Activated T-cell treated with anti-CD3 and anti-CD28 coated beads, Interleukin-2, amount 50 U/mL, for 24 hours (primary cell): ENCODE measurements around the gene ASTN1.

Experiments used
- DNase-seq: peaks from one replicate; pipeline ENCODE4 v3.0.0-alpha.2; 2020
- H3K27ac Mint-ChIP-seq: 2 replicates; pipeline ENCODE4 v1.8.0; 2020; ENCODE audit warnings: mild to moderate bottlenecking, mixed read lengths
- H3K27me3 Mint-ChIP-seq: 2 replicates; pipeline ENCODE4 v1.8.0; 2020; ENCODE audit warnings: mixed read lengths
- H3K36me3 Mint-ChIP-seq: 2 replicates; pipeline ENCODE4 v1.8.0; 2020; ENCODE audit warnings: low read depth, mixed read lengths
- H3K4me1 Mint-ChIP-seq: 2 replicates; pipeline ENCODE4 v1.8.0; 2020; ENCODE audit warnings: low read depth, mixed read lengths
- H3K4me3 Mint-ChIP-seq: 2 replicates; pipeline ENCODE4 v1.8.0; 2020; ENCODE audit warnings: mild to moderate bottlenecking, moderate library complexity, mixed read lengths
- H3K9me3 Mint-ChIP-seq: 2 replicates; pipeline ENCODE4 v1.8.0; 2020; ENCODE audit warnings: mixed read lengths

ASTN1 gene

GRCh38 chr1:176939993-176940392 lies 224.5 kb downstream of the ASTN1 start:
- H3K9me3 Mint-ChIP-seq, result peaks cover 7% of the 10 kb centered on the region
- H3K36me3 Mint-ChIP-seq, result no peaks in the 10 kb centered on the region
- no peak overlapping the region for H3K4me3 Mint-ChIP-seq
- no peak overlapping the region for H3K27ac Mint-ChIP-seq
- H3K27me3 Mint-ChIP-seq, result peaks cover 3% of the 10 kb centered on the region
- no peak for DNase-seq
- H3K4me1 Mint-ChIP-seq, result no peaks in the 10 kb centered on the region

GRCh38 chr1:176938375-176938774 lies 226.1 kb downstream of the ASTN1 start:
- no peaks in the 10 kb centered on the region for H3K27me3 Mint-ChIP-seq
- H3K4me3 Mint-ChIP-seq, result no peak overlapping the region
- H3K27ac Mint-ChIP-seq, result no peak overlapping the region
- no peaks in the 10 kb centered on the region for H3K4me1 Mint-ChIP-seq
- DNase-seq, result no peak
- H3K9me3 Mint-ChIP-seq, result peaks cover 7% of the 10 kb centered on the region
- no peaks in the 10 kb centered on the region for H3K36me3 Mint-ChIP-seq

- no peaks in the 10 kb centered on the region for H3K27me3 Mint-ChIP-seq
Observed at GRCh38 chr1:176934370-176934769, 230.1 kb downstream of the ASTN1 start.

GRCh38 chr1:176932114-176933104 lies 232.1 kb downstream of the ASTN1 start:
- Mint-ChIP-seq H3K27ac (no peak overlapping the region), H3K4me1 (no peaks in the 10 kb centered on the region), H3K36me3 (no peaks in the 10 kb centered on the region), H3K9me3 (peaks cover 4% of the 10 kb centered on the region), H3K4me3 (no peak overlapping the region), H3K27me3 (no peaks in the 10 kb centered on the region)
- DNase-seq, result no peak

More at GRCh38 chr1:176934370-176934769, 230.1 kb downstream of the ASTN1 start:
- DNase-seq, result no peak
- no peaks in the 10 kb centered on the region for H3K36me3 Mint-ChIP-seq
- H3K4me1 Mint-ChIP-seq, result no peaks in the 10 kb centered on the region
- H3K27ac Mint-ChIP-seq, result no peak overlapping the region
- no peak overlapping the region for H3K4me3 Mint-ChIP-seq
- H3K9me3 Mint-ChIP-seq, result peaks cover 7% of the 10 kb centered on the region

DNA sequence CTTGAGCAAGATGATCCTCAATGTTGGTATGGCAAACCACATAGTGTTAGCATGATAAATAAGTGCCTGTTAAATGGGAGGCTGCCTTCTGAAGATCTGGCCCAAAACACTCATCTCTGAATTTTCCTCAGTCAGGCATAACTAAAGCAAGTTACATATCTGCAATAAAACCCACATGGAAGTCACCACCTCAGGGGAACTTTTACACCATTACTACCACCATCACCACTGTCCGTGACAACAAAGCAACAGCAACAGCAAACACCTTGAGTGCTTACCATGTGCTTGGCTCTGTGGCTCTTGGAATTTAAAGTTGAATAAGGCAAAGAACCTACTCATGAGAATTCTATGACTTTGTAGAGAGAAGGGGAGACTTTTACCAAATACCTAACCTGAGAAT lies 233.0 kb downstream of the ASTN1 start:
- H3K4me1 Mint-ChIP-seq, result no peaks in the 10 kb centered on the region
- no peaks in the 10 kb centered on the region for H3K27me3 Mint-ChIP-seq
- DNase-seq, result no peak
- no peak overlapping the region for H3K4me3 Mint-ChIP-seq
- H3K27ac Mint-ChIP-seq, result no peak overlapping the region
- H3K36me3 Mint-ChIP-seq, result no peaks in the 10 kb centered on the region
- peaks cover 4% of the 10 kb centered on the region for H3K9me3 Mint-ChIP-seq

DNA sequence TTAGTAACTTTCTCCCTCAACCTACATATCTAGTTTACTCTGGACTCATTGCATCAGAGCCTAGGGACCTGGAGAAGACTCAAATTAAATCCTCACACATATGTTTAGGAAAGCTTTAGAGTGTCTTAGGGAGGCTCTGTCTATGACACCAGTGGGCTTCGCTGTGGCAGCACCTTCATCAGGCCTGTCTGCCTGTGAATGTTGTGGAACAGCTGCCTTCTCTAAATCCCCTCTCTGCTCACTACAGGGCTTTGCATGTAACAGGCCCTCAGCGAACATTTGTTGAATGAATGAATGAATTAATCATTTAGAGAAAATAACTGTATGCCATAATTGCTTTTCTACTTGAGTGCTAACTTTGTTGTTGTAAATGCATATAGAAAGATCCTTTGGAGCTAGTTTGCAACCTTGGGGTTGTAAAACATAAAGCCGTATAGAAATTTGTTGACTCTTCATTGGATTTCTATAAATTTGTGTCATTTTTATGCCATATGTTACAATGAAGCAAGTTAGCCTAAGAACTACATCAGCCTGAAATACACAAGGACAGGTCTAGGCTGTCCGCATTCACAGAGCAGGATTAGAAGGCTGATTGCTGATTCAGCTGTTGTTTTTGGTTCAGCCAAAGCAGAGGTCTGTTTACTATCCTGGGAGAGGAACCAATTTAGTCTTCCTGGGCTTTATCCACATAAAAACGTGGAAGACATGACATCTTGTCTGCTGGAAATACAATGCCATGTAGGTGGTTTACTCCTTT lies 238.0 kb downstream of the ASTN1 start:
- H3K27ac Mint-ChIP-seq, result no peak overlapping the region
- no peaks in the 10 kb centered on the region for H3K4me1 Mint-ChIP-seq
- H3K4me3 Mint-ChIP-seq, result no peak overlapping the region
- peaks cover 4% of the 10 kb centered on the region for H3K9me3 Mint-ChIP-seq
- no peaks in the 10 kb centered on the region for H3K36me3 Mint-ChIP-seq
- no peak for DNase-seq
- no peaks in the 10 kb centered on the region for H3K27me3 Mint-ChIP-seq

DNA sequence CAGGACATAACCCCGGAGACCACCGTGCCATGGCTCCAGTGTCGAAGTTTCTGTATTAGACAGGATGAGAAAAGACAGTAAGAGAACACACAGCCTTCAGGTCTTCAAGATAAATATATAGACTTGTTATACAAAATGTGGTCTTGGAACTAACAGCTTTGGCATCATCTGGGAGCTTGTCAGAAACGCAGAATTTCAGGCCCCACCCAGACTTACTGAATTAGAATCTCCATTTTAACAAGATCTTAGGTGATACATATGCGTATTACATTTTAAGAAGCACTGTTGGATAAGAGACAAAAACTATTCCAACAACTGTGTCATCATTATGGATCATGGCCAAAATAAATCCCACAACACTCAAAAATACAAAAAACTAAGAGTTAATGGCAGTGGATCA lies 239.3 kb downstream of the ASTN1 start:
- no peaks in the 10 kb centered on the region for H3K4me1 Mint-ChIP-seq
- DNase-seq, result no peak
- H3K9me3 Mint-ChIP-seq, result no peaks in the 10 kb centered on the region
- no peaks in the 10 kb centered on the region for H3K36me3 Mint-ChIP-seq
- no peak overlapping the region for H3K4me3 Mint-ChIP-seq
- H3K27ac Mint-ChIP-seq, result no peak overlapping the region
- H3K27me3 Mint-ChIP-seq, result no peaks in the 10 kb centered on the region

GRCh38 chr1:176923283-176923682 lies 241.2 kb downstream of the ASTN1 start:
- Mint-ChIP-seq H3K9me3 (no peaks in the 10 kb centered on the region), H3K27me3 (no peaks in the 10 kb centered on the region), H3K4me3 (no peak overlapping the region), H3K27ac (no peak overlapping the region), H3K36me3 (no peaks in the 10 kb centered on the region), H3K4me1 (no peaks in the 10 kb centered on the region)
- no peak for DNase-seq

DNA sequence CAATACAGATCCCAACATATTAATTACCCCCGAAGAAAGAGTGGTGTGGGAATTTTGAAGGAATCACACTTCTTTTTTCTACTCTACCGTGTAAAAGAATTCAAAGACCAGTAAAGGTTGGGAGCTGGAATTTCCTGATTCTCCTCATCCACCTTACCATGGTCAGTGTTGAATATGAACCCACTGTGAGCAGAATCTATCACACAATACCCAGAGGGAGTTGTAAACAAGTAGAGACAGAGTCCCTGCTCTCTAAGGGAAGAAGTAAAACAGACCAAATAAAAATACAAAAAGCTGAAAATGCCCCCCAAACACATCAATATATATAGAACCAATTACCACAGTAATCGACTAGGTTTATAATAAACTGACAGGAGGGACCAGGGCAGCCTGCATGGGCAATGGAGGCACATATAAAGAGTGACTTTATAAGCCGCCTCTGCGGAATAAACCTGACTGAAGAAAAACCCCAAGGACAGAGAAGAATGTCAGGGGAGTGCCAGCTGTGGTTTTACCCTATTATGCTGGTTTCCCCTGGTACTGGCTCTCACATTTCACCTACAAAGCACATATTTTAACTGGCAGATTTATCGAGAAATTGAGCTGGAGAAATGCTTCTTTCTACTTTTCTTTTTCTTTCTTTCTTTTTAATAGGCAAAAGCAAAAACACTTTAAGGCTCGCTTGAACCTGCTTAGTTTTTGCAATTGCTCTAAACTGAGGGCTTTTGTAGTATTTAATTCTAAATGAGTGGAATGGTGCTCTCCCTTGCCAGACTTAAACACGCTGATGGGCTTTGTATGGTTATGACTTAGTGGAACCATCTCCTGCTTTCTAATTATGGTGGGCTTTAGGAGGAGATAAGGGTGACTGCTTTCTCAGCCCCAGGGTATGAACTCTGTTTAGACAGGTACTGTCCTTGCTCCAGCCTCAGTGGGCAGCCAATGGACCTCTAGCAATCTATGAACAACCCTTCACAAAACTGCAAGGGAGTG lies 244.8 kb downstream of the ASTN1 start:
- no peak for DNase-seq
- no peaks in the 10 kb centered on the region for H3K27me3 Mint-ChIP-seq
- no peaks in the 10 kb centered on the region for H3K9me3 Mint-ChIP-seq
- H3K27ac Mint-ChIP-seq, result no peak overlapping the region
- H3K4me3 Mint-ChIP-seq, result no peak overlapping the region
- H3K36me3 Mint-ChIP-seq, result no peaks in the 10 kb centered on the region
- H3K4me1 Mint-ChIP-seq, result no peaks in the 10 kb centered on the region

DNA sequence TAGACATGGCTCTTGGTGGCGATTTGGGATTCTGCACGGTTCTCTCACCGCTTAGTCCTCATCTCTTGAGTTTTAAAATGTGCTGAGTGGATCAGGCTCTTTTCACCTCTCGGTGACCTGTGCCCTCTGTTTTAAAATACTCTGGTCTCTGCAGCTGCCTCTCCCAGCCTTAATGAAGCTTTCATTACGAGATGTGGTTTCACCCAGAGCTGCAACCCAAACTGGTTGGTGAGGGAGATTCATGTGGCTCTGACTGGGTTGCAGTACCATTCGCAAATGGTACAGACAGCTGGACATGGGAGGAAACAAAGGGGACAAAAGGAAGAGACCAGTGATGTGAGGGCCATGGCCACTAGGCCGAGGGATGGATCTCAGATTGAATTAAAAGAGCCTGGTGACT lies 258.9 kb downstream of the ASTN1 start:
- no peak overlapping the region for H3K4me3 Mint-ChIP-seq

DNA sequence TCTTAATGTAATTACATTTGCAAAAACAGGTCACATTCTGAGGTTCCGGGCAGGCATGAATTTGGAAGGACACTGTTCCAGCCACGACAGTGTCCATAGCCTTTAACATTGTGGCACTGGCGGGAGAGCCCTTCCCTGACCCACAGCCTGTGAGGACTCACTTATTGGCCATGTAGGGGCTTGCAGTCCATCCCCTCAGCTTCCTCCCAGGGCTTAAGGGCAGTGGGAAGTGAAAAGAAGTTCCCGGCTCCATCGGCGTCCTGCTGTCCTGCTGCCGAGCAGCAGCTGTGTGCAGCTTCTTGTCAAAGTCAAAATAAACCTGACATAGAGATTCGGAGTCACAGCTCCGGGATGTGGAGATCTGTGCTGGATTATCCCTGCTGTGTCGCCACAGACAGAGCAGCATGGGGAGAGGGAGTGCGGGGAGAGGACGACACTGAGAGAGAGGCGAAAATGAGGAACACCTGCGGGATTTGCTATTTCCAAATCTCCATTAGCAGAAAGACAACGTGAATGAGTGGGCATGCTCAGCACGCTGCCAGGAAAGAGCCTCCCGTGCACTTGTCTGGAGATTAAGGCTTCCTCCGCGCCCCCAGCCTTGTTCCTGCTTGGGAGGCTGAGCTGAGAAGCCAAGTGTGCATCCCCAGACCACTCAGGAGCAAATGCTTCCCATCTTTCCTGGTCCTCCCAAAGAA lies 260.3 kb downstream of the ASTN1 start:
- Mint-ChIP-seq H3K36me3 (no peaks in the 10 kb centered on the region), H3K27ac (no peak overlapping the region), H3K27me3 (no peaks in the 10 kb centered on the region), H3K4me3 (no peak overlapping the region), H3K9me3 (no peaks in the 10 kb centered on the region), H3K4me1 (no peaks in the 10 kb centered on the region)
- no peak for DNase-seq

More for the DNA sequence above, 258.9 kb downstream of the ASTN1 start:
- Mint-ChIP-seq H3K27ac (no peak overlapping the region), H3K27me3 (no peaks in the 10 kb centered on the region), H3K4me1 (no peaks in the 10 kb centered on the region), H3K36me3 (no peaks in the 10 kb centered on the region), H3K9me3 (no peaks in the 10 kb centered on the region)
- no peak for DNase-seq

GRCh38 chr1:176903474-176903873 lies 261.0 kb downstream of the ASTN1 start:
- Mint-ChIP-seq H3K27ac (no peak overlapping the region), H3K9me3 (no peaks in the 10 kb centered on the region), H3K27me3 (no peaks in the 10 kb centered on the region)

GRCh38 chr1:176899321-176899720 lies 265.2 kb downstream of the ASTN1 start:
- no peaks in the 10 kb centered on the region for H3K36me3 Mint-ChIP-seq
- no peak overlapping the region for H3K27ac Mint-ChIP-seq
- H3K4me1 Mint-ChIP-seq, result peaks cover 4% of the 10 kb centered on the region
- H3K27me3 Mint-ChIP-seq, result peaks cover 8% of the 10 kb centered on the region
- H3K4me3 Mint-ChIP-seq, result no peak overlapping the region
- H3K9me3 Mint-ChIP-seq, result no peaks in the 10 kb centered on the region
- no peak for DNase-seq

More at GRCh38 chr1:176903474-176903873, 261.0 kb downstream of the ASTN1 start:
- Mint-ChIP-seq H3K36me3 (no peaks in the 10 kb centered on the region), H3K4me1 (no peaks in the 10 kb centered on the region), H3K4me3 (no peak overlapping the region)
- DNase-seq, result no peak
